HG03159 (cell line): ENCODE results near the gene LRRC10B.

Experiments used
- ATAC-seq: cut with Tn5 transposase; IDR thresholded peaks from one replicate; pipeline ENCODE4 v1.9.1; 2021; ENCODE audit warnings: mild to moderate bottlenecking, moderate library complexity; ENCODE audit not compliant: unreplicated experiment

Gene LRRC10B

GRCh38 chr11:61544466-61544865 is 35.9 kb downstream of the LRRC10B start:
- ATAC-seq = no peak

GRCh38 chr11:61545341-61545740 is 36.8 kb downstream of the LRRC10B start:
- ATAC-seq = no peak

GRCh38 chr11:61545921-61546320 is 37.4 kb downstream of the LRRC10B start:
- no peak for ATAC-seq

GRCh38 chr11:61546663-61547062 is 38.1 kb downstream of the LRRC10B start:
- ATAC-seq = no peak

GRCh38 chr11:61547246-61547645 is 38.7 kb downstream of the LRRC10B start:
- no peak for ATAC-seq

GRCh38 chr11:61549177-61549576 is 40.6 kb downstream of the LRRC10B start:
- no peak for ATAC-seq

GRCh38 chr11:61549662-61550568 is 41.4 kb downstream of the LRRC10B start:
- no peak for ATAC-seq

GRCh38 chr11:61550665-61551227 is 42.2 kb downstream of the LRRC10B start:
- no peak for ATAC-seq

- no peak for ATAC-seq
Observed at GRCh38 chr11:61551634-61552033, 43.1 kb downstream of the LRRC10B start.

GRCh38 chr11:61552108-61552635 is 43.6 kb downstream of the LRRC10B start:
- no peak for ATAC-seq

GRCh38 chr11:61553373-61554171 is 45.0 kb downstream of the LRRC10B start:
- no peak for ATAC-seq

- ATAC-seq = no peak
Observed at GRCh38 chr11:61554172-61554988, 45.8 kb downstream of the LRRC10B start.

- no peak for ATAC-seq
Observed at GRCh38 chr11:61555051-61555969, 46.8 kb downstream of the LRRC10B start.

- ATAC-seq = no peak
Observed at GRCh38 chr11:61555978-61556377, 47.4 kb downstream of the LRRC10B start.

- ATAC-seq = no peak
Observed at GRCh38 chr11:61556621-61557020, 48.1 kb downstream of the LRRC10B start.
